ENCODE data around the gene MYO16. TPM values are rescaled to one million over a fixed set of nuclear protein-coding genes. Genes with fewer than 3 reads are reported as not detected.

MYO16 gene
- polyA plus RNA-seq, 1 experiment, result not detected

DNA sequence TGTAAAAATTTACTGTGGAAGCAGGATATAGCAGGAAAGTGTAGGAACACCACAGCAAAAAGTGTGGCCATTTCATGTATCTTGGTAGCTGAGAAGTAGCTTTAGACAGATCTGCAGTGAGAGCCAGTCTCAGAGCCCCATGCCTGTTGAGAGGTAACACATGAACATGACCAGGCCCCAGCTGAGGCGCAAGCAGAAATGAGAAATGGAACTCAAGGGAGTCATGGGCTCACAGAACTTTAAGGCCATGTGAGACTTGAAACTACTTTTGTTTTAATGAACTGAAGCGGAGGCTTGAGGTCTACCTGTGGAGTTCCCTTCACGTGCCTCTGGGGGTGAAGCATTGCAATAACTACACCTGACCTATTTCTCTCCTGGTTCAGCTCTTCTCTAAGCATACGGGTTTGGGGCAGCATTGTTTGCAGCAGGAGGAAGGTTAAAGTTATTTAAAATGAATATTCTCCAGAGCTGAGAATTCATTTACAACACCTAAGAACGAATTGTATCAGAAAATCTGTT, 3.3 kb downstream of the MYO16 start:
- no peak overlapping the region for H3K4me3 ChIP-seq (ENCODE audit: low read depth, low read length)
- ChIA-PET CTCF (no interaction called here), POLR2A (no interaction called here)
- no peaks in the 10 kb centered on the region for H3K27me3 ChIP-seq (ENCODE audit: control insufficient read depth, insufficient read depth, low read length)
- no peak for DNase-seq (ENCODE audit: low read depth)
- TF ChIP-seq, protein P1, sequence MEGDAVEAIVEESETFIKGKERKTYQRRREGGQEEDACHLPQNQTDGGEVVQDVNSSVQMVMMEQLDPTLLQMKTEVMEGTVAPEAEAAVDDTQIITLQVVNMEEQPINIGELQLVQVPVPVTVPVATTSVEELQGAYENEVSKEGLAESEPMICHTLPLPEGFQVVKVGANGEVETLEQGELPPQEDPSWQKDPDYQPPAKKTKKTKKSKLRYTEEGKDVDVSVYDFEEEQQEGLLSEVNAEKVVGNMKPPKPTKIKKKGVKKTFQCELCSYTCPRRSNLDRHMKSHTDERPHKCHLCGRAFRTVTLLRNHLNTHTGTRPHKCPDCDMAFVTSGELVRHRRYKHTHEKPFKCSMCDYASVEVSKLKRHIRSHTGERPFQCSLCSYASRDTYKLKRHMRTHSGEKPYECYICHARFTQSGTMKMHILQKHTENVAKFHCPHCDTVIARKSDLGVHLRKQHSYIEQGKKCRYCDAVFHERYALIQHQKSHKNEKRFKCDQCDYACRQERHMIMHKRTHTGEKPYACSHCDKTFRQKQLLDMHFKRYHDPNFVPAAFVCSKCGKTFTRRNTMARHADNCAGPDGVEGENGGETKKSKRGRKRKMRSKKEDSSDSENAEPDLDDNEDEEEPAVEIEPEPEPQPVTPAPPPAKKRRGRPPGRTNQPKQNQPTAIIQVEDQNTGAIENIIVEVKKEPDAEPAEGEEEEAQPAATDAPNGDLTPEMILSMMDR (IDR thresholded peaks at IDR 0.05; ENCODE audit: insufficient read depth, low read depth, low read length), result no peak
- H3K36me3 ChIP-seq (ENCODE audit: control insufficient read depth, insufficient read depth, low read length), result no peaks in the 10 kb centered on the region

DNA sequence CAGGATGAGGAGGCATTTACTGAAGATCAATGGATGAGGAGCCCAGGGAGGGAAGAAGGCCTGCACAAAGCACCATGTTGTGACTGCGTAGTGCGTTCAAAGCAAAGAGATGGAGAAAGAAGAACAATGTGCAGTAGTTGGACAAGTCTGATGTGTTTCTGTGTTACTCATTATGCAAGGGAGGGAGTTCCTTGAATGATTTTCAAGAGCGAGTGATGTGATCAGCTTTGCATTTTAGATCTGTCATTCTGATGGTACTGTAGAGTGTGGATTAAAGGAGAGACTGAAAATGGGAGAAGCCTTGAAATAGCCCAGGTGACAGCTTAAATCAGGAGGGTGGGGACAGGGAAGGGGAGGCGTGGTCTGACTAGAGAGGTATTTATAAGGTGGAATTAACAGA, 9.5 kb downstream of the MYO16 start:
- Histone ChIP-seq H3K27me3 (ENCODE audit: control insufficient read depth, insufficient read depth, low read length) (no peaks in the 10 kb centered on the region), H3K36me3 (ENCODE audit: control insufficient read depth, insufficient read depth, low read length) (no peaks in the 10 kb centered on the region), H3K4me3 (ENCODE audit: low read depth, low read length) (no peak overlapping the region)
- TF ChIP-seq, protein P1 (IDR thresholded peaks at IDR 0.05; ENCODE audit: insufficient read depth, low read depth, low read length), result no peak
- no peak for DNase-seq (ENCODE audit: low read depth)
- CTCF ChIA-PET, result no interaction called here
- POLR2A ChIA-PET, result no interaction called here

DNA sequence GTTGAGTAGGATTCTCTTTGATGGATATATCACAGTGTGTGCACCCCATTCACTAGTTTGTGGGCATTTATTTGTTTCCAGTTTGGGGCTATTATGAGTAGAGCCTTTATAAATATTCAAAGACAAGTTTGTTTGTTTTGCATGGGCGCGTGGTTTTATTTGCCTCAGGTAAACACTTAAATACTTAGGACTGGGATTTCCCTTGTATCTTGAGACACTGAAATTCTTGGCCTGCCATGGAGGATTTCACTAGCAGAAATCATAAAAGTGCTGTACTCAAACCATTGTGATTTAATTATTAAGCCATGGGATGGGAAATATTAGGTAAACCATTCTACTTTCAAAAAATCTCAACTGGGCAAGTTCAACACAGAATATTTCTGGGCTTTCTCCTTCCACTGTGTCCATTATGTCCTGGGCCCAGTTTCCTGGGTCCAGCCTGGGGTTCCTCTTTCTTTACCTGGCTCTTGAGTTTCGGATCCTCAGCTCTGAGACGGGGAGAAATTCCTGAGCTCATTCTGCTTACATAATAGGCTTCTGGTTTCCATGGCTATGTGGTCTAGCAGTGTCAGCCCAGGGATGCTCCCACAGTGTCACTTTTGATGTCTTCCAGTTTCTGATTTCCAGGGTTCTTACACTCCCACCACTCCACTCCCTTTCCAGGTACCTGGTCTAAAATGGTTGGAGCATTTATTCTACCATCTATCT, 14.4 kb downstream of the MYO16 start:
- ChIA-PET CTCF (no interaction called here), POLR2A (no interaction called here)
- Histone ChIP-seq H3K4me3 (ENCODE audit: low read depth, low read length) (no peak overlapping the region), H3K27me3 (ENCODE audit: control insufficient read depth, insufficient read depth, low read length) (no peaks in the 10 kb centered on the region), H3K36me3 (ENCODE audit: control insufficient read depth, insufficient read depth, low read length) (no peaks in the 10 kb centered on the region)
- TF ChIP-seq, protein P1 (IDR thresholded peaks at IDR 0.05; ENCODE audit: insufficient read depth, low read depth, low read length), result no peak
- no peak for DNase-seq (ENCODE audit: low read depth)

DNA sequence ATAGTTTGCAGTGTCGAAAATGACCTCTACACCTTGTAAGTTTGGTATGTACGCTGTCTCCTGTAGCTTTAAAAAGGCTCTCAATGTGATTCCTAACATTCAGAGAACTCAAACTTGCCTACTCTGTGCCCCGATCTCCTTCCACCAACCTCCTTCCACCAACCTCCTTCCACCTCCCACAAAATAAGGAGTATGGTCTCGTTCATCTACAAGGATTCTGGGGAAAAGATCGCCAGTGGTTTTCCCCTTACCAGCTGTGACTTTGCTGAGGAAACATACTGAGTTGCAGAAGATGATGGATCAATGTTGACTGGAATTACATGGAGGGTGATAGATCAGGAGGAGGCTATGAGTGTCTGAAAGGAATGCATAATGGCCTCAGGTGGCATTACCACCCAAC, 16.0 kb downstream of the MYO16 start:
- TF ChIP-seq, protein P1 (IDR thresholded peaks at IDR 0.05; ENCODE audit: insufficient read depth, low read depth, low read length), result no peak
- POLR2A ChIA-PET, result no interaction called here
- H3K36me3 ChIP-seq (ENCODE audit: control insufficient read depth, insufficient read depth, low read length), result no peaks in the 10 kb centered on the region
- CTCF ChIA-PET, result no interaction called here
- H3K4me3 ChIP-seq (ENCODE audit: low read depth, low read length), result no peak overlapping the region
- no peaks in the 10 kb centered on the region for H3K27me3 ChIP-seq (ENCODE audit: control insufficient read depth, insufficient read depth, low read length)
- no peak for DNase-seq (ENCODE audit: low read depth)

DNA sequence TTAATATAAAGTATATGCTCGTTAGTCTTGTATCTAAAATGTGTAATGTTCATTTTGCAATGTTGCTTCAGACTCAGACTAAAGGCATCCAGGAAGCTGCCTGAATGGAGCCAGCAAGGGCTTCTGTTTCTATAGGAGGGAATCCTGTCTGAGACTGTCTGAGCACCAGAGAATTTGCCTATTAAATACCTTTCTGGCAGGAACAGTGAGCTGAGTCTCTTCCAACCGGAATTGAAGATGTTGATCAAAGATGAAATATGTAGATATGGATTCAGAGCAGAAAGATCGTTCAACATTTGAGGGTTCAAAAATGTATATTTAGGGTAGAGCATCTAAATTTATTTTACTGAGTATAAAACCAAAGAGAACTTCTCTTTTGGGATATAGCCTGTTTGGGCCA, 20.9 kb downstream of the MYO16 start:
- CTCF ChIA-PET, result no interaction called here
- Histone ChIP-seq H3K4me3 (ENCODE audit: low read depth, low read length) (no peak overlapping the region), H3K27me3 (ENCODE audit: control insufficient read depth, insufficient read depth, low read length) (no peaks in the 10 kb centered on the region), H3K36me3 (ENCODE audit: control insufficient read depth, insufficient read depth, low read length) (no peaks in the 10 kb centered on the region)
- TF ChIP-seq, protein P1 (IDR thresholded peaks at IDR 0.05; ENCODE audit: insufficient read depth, low read depth, low read length), result no peak
- POLR2A ChIA-PET, result no interaction called here
- DNase-seq (ENCODE audit: low read depth), result no peak

Data from BJ (cell line).